GM23338 (cell line): ENCODE results near the gene CCDC92. TPM values are rescaled to one million over a fixed set of nuclear protein-coding genes. Genes with fewer than 3 reads are reported as not detected.

Source experiments
- ATAC-seq: fragments of 200-7000 bp; cut with Tn5 transposase; 3 replicates; pipeline ENCODE4 v1.9.1; 2020
- DNase-seq: peaks from one replicate; pipeline ENCODE4 v3.0.0-alpha.2; 2015; ENCODE audit warnings: low spot score
- H2AFZ ChIP-seq: fragments of 200-600 bp; sonication (generic); 2 replicates; pipeline ENCODE4 v1.8.0; 2016; ENCODE audit warnings: antibody characterized with exemption, mild to moderate bottlenecking, moderate library complexity
- H3F3A ChIP-seq: fragments of 200-600 bp; sonication (generic); replicated peaks from 2 replicates; pipeline ENCODE4 v1.8.0; 2017; ENCODE audit warnings: antibody characterized with exemption, mixed run types, low read depth
- H3K27ac ChIP-seq: fragments of 200-600 bp; sonication (generic); 2 replicates; pipeline ENCODE4 v1.6.1; 2016; ENCODE audit warnings: low read depth
- H3K27me3 ChIP-seq: fragments of 200-600 bp; sonication (generic); 2 replicates; pipeline ENCODE4 v1.8.0; 2016; ENCODE audit warnings: mild to moderate bottlenecking, mixed run types, moderate library complexity; ENCODE audit not compliant: insufficient read depth
- H3K36me3 ChIP-seq: fragments of 200-600 bp; sonication (generic); 2 replicates; pipeline ENCODE4 v1.8.0; 2016; ENCODE audit warnings: mild to moderate bottlenecking; ENCODE audit not compliant: insufficient read depth
- H3K4me1 ChIP-seq: fragments of 200-600 bp; sonication (generic); 2 replicates; pipeline ENCODE4 v1.8.0; 2016; ENCODE audit warnings: mild to moderate bottlenecking, moderate library complexity; ENCODE audit not compliant: insufficient read depth
- H3K4me2 ChIP-seq: fragments of 200-600 bp; sonication (generic); 2 replicates; pipeline ENCODE4 v1.7.1; 2017; ENCODE audit warnings: mixed run types
- H3K4me3 ChIP-seq: fragments of 200-600 bp; sonication (generic); 2 replicates; pipeline ENCODE4 v1.6.1; 2016; ENCODE audit warnings: mixed run types
- H3K79me2 ChIP-seq: fragments of 200-600 bp; sonication (generic); replicated peaks from 2 replicates; pipeline ENCODE4 v1.8.0; 2017; ENCODE audit warnings: mild to moderate bottlenecking; ENCODE audit not compliant: insufficient read depth
- H3K9me2 ChIP-seq: fragments of 200-600 bp; sonication (generic); 2 replicates; pipeline ENCODE4 v1.8.0; 2017; ENCODE audit not compliant: insufficient read depth
- H4K20me1 ChIP-seq: fragments of 200-600 bp; sonication (generic); replicated peaks from 2 replicates; pipeline ENCODE4 v1.8.0; 2017; ENCODE audit warnings: mild to moderate bottlenecking; ENCODE audit not compliant: insufficient read depth
- H3K27ac Mint-ChIP-seq: 2 replicates; pipeline ENCODE4 v1.8.0; 2020; ENCODE audit warnings: inconsistent platforms, mild to moderate bottlenecking, moderate library complexity, mixed read lengths
- H3K27me3 Mint-ChIP-seq: 3 replicates; pipeline ENCODE4 v1.8.0; 2022; ENCODE audit warnings: low read depth, mild to moderate bottlenecking, moderate library complexity, mixed read lengths, inconsistent platforms; ENCODE audit not compliant: insufficient read depth, poor library complexity
- H3K36me3 Mint-ChIP-seq: 3 replicates; pipeline ENCODE4 v1.8.0; 2021; ENCODE audit warnings: low read depth, mild to moderate bottlenecking, inconsistent platforms, moderate library complexity, mixed read lengths
- H3K4me1 Mint-ChIP-seq: 3 replicates; pipeline ENCODE4 v1.8.0; 2020; ENCODE audit warnings: mild to moderate bottlenecking, inconsistent platforms, mixed read lengths
- H3K4me3 Mint-ChIP-seq: 3 replicates; pipeline ENCODE4 v1.8.0; 2021; ENCODE audit warnings: moderate library complexity, mild to moderate bottlenecking, inconsistent platforms, mixed read lengths
- H3K9me3 Mint-ChIP-seq: 3 replicates; pipeline ENCODE4 v1.8.0; 2020; ENCODE audit warnings: moderate library complexity, mild to moderate bottlenecking, inconsistent platforms, mixed read lengths
- CREB1 ChIP-seq: fragments of 250-450 bp; sonication (Bioruptor Pico); IDR thresholded peaks from 2 replicates; pipeline ENCODE4 v1.5.0; 2020; ENCODE audit warnings: low read depth, mild to moderate bottlenecking, moderate library complexity
- EZH2 ChIP-seq: fragments of 200-600 bp; sonication (generic); IDR thresholded peaks from one replicate; pipeline ENCODE4 v1.8.0; 2017; ENCODE audit warnings: antibody characterized with exemption, mild to moderate bottlenecking, low read depth; ENCODE audit not compliant: unreplicated experiment
- EZH2phosphoT487 ChIP-seq: fragments of 200-600 bp; sonication (generic); IDR thresholded peaks from one replicate; pipeline ENCODE4 v1.8.1; 2018; ENCODE audit warnings: antibody characterized with exemption; ENCODE audit not compliant: unreplicated experiment
- JUNB ChIP-seq: IDR thresholded peaks from one replicate; pipeline ENCODE4 v1.6.1; 2016; ENCODE audit warnings: antibody characterized with exemption; ENCODE audit not compliant: unreplicated experiment
- POLR2AphosphoS5 ChIP-seq: IDR thresholded peaks from 2 replicates; pipeline ENCODE4 v1.6.1; 2016; ENCODE audit warnings: antibody characterized with exemption, low read depth
- ZNF114 ChIP-seq: fragments of 250-450 bp; sonication (Bioruptor Pico); IDR thresholded peaks from 2 replicates; pipeline ENCODE4 v1.5.0; 2020; ENCODE audit warnings: mild to moderate bottlenecking, moderate library complexity
- polyA plus RNA-seq: library from polyadenylated mRNA; unstranded; fragments of >200 nt; fragmentation: Nextera tagmentation; extraction: Ambion mirVana; gene quantifications from 2 replicates; pipeline ENCODE4 v1.2.1, GENCODE V29; 2016
- total RNA-seq: library from RNA; depleted of rRNA; stranded (reverse); fragments of >200 nt; shearing (Covaris generic); gene quantifications from 2 replicates; pipeline ENCODE4 v1.2.3, GENCODE V29; 2014
- TF ChIP-seq, protein P1 (sequence below): IDR thresholded peaks from 2 replicates; pipeline ENCODE4 v1.6.1; 2016; ENCODE audit warnings: antibody characterized with exemption
- TF ChIP-seq, protein P2 (sequence below): IDR thresholded peaks from one replicate; pipeline ENCODE4 v1.6.1; 2018; ENCODE audit warnings: antibody characterized with exemption; ENCODE audit not compliant: unreplicated experiment
- TF ChIP-seq, protein P3 (sequence below): fragments of 250-450 bp; sonication (Bioruptor Pico); IDR thresholded peaks from 2 replicates; pipeline ENCODE4 v1.5.0; 2020; ENCODE audit warnings: mild to moderate bottlenecking, moderate library complexity

CCDC92 gene
- total and polyA plus RNA-seq, 2 experiments from 2014 or later = 0.08 to 0.31 TPM

GRCh38 chr12:124021007-124021406 is 48.4 kb upstream of the CCDC92 start:
- Histone ChIP-seq H4K20me1 (no peaks in the 10 kb centered on the region), H3F3A (no peaks in the 10 kb centered on the region), H3K9me2 (no peaks in the 10 kb centered on the region), H3K79me2 (no peaks in the 10 kb centered on the region), H3K27ac (no peak overlapping the region), H3K4me2 (no peak overlapping the region), H3K36me3 (no peaks in the 10 kb centered on the region), H3K4me3 (no peak overlapping the region), H2AFZ (no peak overlapping the region), H3K4me1 (no peaks in the 10 kb centered on the region), H3K27me3 (no peaks in the 10 kb centered on the region)
- Mint-ChIP-seq H3K9me3 (peaks cover 7% of the 10 kb centered on the region; the same call in 2 of the 3 replicates), H3K27ac (no peak overlapping the region), H3K4me3 (no peak overlapping the region), H3K27me3 (peaks cover 4% of the 10 kb centered on the region), H3K36me3 (no peaks in the 10 kb centered on the region; the same call in 2 of the 3 replicates), H3K4me1 (peaks cover 4% of the 10 kb centered on the region; the same call in 2 of the 3 replicates)
- DNase-seq (no peak), ATAC-seq (peak; percentile 80)
- TF ChIP-seq POLR2AphosphoS5 (no peak), EZH2 (no peak), ZNF114 (CRISPR knock-in tag) (no peak), EZH2phosphoT487 (no peak), CREB1 (CRISPR knock-in tag) (no peak), JUNB (no peak)
- TF ChIP-seq, protein P1, sequence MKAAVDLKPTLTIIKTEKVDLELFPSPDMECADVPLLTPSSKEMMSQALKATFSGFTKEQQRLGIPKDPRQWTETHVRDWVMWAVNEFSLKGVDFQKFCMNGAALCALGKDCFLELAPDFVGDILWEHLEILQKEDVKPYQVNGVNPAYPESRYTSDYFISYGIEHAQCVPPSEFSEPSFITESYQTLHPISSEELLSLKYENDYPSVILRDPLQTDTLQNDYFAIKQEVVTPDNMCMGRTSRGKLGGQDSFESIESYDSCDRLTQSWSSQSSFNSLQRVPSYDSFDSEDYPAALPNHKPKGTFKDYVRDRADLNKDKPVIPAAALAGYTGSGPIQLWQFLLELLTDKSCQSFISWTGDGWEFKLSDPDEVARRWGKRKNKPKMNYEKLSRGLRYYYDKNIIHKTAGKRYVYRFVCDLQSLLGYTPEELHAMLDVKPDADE = no peak
- TF ChIP-seq, protein P2, sequence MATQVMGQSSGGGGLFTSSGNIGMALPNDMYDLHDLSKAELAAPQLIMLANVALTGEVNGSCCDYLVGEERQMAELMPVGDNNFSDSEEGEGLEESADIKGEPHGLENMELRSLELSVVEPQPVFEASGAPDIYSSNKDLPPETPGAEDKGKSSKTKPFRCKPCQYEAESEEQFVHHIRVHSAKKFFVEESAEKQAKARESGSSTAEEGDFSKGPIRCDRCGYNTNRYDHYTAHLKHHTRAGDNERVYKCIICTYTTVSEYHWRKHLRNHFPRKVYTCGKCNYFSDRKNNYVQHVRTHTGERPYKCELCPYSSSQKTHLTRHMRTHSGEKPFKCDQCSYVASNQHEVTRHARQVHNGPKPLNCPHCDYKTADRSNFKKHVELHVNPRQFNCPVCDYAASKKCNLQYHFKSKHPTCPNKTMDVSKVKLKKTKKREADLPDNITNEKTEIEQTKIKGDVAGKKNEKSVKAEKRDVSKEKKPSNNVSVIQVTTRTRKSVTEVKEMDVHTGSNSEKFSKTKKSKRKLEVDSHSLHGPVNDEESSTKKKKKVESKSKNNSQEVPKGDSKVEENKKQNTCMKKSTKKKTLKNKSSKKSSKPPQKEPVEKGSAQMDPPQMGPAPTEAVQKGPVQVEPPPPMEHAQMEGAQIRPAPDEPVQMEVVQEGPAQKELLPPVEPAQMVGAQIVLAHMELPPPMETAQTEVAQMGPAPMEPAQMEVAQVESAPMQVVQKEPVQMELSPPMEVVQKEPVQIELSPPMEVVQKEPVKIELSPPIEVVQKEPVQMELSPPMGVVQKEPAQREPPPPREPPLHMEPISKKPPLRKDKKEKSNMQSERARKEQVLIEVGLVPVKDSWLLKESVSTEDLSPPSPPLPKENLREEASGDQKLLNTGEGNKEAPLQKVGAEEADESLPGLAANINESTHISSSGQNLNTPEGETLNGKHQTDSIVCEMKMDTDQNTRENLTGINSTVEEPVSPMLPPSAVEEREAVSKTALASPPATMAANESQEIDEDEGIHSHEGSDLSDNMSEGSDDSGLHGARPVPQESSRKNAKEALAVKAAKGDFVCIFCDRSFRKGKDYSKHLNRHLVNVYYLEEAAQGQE = no peak
- TF ChIP-seq, protein P3, sequence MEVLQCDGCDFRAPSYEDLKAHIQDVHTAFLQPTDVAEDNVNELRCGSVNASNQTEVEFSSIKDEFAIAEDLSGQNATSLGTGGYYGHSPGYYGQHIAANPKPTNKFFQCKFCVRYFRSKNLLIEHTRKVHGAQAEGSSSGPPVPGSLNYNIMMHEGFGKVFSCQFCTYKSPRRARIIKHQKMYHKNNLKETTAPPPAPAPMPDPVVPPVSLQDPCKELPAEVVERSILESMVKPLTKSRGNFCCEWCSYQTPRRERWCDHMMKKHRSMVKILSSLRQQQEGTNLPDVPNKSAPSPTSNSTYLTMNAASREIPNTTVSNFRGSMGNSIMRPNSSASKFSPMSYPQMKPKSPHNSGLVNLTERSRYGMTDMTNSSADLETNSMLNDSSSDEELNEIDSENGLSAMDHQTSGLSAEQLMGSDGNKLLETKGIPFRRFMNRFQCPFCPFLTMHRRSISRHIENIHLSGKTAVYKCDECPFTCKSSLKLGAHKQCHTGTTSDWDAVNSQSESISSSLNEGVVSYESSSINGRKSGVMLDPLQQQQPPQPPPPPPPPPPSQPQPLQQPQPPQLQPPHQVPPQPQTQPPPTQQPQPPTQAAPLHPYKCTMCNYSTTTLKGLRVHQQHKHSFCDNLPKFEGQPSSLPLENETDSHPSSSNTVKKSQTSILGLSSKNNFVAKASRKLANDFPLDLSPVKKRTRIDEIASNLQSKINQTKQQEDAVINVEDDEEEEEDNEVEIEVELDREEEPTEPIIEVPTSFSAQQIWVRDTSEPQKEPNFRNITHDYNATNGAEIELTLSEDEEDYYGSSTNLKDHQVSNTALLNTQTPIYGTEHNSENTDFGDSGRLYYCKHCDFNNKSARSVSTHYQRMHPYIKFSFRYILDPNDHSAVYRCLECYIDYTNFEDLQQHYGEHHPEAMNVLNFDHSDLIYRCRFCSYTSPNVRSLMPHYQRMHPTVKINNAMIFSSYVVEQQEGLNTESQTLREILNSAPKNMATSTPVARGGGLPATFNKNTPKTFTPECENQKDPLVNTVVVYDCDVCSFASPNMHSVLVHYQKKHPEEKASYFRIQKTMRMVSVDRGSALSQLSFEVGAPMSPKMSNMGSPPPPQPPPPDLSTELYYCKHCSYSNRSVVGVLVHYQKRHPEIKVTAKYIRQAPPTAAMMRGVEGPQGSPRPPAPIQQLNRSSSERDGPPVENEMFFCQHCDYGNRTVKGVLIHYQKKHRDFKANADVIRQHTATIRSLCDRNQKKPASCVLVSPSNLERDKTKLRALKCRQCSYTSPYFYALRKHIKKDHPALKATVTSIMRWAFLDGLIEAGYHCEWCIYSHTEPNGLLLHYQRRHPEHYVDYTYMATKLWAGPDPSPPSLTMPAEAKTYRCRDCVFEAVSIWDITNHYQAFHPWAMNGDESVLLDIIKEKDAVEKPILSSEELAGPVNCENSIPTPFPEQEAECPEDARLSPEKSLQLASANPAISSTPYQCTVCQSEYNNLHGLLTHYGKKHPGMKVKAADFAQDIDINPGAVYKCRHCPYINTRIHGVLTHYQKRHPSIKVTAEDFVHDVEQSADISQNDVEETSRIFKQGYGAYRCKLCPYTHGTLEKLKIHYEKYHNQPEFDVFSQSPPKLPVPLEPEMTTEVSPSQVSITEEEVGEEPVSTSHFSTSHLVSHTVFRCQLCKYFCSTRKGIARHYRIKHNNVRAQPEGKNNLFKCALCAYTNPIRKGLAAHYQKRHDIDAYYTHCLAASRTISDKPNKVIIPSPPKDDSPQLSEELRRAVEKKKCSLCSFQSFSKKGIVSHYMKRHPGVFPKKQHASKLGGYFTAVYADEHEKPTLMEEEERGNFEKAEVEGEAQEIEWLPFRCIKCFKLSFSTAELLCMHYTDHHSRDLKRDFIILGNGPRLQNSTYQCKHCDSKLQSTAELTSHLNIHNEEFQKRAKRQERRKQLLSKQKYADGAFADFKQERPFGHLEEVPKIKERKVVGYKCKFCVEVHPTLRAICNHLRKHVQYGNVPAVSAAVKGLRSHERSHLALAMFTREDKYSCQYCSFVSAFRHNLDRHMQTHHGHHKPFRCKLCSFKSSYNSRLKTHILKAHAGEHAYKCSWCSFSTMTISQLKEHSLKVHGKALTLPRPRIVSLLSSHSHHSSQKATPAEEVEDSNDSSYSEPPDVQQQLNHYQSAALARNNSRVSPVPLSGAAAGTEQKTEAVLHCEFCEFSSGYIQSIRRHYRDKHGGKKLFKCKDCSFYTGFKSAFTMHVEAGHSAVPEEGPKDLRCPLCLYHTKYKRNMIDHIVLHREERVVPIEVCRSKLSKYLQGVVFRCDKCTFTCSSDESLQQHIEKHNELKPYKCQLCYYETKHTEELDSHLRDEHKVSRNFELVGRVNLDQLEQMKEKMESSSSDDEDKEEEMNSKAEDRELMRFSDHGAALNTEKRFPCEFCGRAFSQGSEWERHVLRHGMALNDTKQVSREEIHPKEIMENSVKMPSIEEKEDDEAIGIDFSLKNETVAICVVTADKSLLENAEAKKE (CRISPR knock-in tag) = no peak
